Stimulated activated naive B cell treated with anti-CD40 and anti-IgM and Interleukin-4, amounts not matched to agents 10 μg/mL and 1 μg/mL and 100 μg/mL, for 72 hours (primary cell): ENCODE data around the gene TVP23A.
"Not testable (repeated sequence)": the region's sequence is repeated elsewhere in the genome, so short reads cannot be mapped to it uniquely, and the experiment has no call there.

Experiments used
- ATAC-seq, 2 donors: fragments of 150-1000 bp; cut with Tn5 transposase; replicated peaks; 2 replicates each; pipeline ENCODE4 v1.10.0; 2021; ENCODE audit warnings: moderate library complexity in 1 of 2
- DNase-seq: peaks from one replicate; pipeline ENCODE4 v3.0.0; 2021
- H3K27ac Mint-ChIP-seq: one replicate; pipeline ENCODE4 v1.8.0; 2022; ENCODE audit warnings: mild to moderate bottlenecking, mixed read lengths
- H3K27me3 Mint-ChIP-seq, 2 donors: one replicate each; pipeline ENCODE4 v1.8.0; 2022; ENCODE audit warnings: mixed read lengths in 2 of 2
- H3K36me3 Mint-ChIP-seq, 2 donors: one replicate each; pipeline ENCODE4 v1.8.0; 2022; ENCODE audit warnings: mixed read lengths in 2 of 2, mild to moderate bottlenecking in 1 of 2
- H3K4me1 Mint-ChIP-seq, 2 donors: one replicate each; pipeline ENCODE4 v1.8.0; 2022; ENCODE audit warnings: mixed read lengths in 2 of 2, mild to moderate bottlenecking in 1 of 2
- H3K4me3 Mint-ChIP-seq, 2 donors: one replicate each; pipeline ENCODE4 v1.8.0; 2022; ENCODE audit warnings: mild to moderate bottlenecking in 2 of 2, mixed read lengths in 2 of 2, moderate library complexity in 1 of 2
- H3K9me3 Mint-ChIP-seq, 2 donors: one replicate each; pipeline ENCODE4 v1.8.0; 2022; ENCODE audit warnings: mixed read lengths in 2 of 2, mild to moderate bottlenecking in 1 of 2

TVP23A gene

DNA sequence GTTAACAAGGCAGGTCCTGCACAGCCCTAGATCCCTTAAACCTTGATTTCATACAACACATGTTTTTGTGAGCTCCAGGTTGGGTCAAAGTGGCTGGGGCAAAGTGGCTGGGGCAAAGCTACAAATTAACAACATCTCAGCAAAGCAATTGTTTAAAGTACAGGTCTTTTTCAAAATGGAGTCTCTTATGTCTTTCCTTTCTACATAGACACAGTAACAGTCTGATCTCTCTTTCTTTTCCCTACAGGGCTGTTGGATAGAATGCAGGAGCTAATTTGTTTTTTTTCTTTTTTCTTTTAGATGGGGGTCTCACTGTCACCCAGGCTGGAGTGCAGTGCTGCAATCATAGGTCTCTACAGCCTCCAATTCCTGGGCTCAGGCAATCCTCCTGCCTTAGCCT is 11.6 kb upstream of the TVP23A start:
- not testable (repeated sequence) for H3K9me3 Mint-ChIP-seq, H3K27me3 Mint-ChIP-seq
- H3K4me1 Mint-ChIP-seq = peaks cover 45 to 75% of the 10 kb centered on the region in 2 donors

DNA sequence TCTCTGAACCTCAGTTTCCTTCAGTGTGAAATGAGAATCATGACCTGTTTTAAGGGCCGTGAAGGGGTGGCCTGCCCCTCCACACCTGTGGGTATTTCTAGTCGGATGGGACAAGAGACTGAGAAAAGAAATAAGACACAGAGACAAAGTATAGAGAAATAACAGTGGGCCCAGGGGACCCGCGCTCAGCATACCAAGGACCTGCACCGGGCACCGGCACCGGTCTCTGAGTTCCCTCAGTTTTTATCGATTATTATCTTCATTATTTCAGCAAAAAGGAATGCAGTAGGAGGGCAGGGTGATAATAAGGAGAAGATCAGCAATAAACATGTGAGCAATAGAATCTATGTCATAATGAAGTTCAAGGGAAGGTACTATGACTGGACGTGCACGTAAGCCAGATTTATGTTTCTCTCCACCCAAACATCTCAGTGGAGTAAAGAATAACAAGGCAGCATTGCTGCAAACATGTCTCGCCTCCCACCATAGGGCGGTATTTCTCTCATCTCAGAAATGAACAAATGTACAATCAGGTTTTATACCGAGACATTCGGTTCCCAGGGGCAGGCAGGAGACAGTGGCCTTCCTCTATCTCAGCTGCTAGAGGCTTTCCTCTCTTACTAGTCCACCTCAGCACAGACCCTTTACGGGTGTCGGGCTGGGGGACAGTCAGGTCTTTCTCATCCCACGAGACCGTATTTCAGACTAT is 10.9 kb upstream of the TVP23A start:
- Mint-ChIP-seq H3K4me3 (peak overlapping the region in 1 of 2 donors; percentile 51), H3K4me1 (peaks cover 41 to 68% of the 10 kb centered on the region in 2 donors), H3K27ac (peak overlapping the region; percentile 53)
- H3K36me3 Mint-ChIP-seq, ATAC-seq, H3K9me3 Mint-ChIP-seq, DNase-seq, H3K27me3 Mint-ChIP-seq: not testable (repeated sequence)

More for the DNA sequence above, 11.6 kb upstream of the TVP23A start:
- not testable (repeated sequence) for DNase-seq, H3K4me3 Mint-ChIP-seq, ATAC-seq, H3K36me3 Mint-ChIP-seq
- peak overlapping the region; percentile 57 for H3K27ac Mint-ChIP-seq

DNA sequence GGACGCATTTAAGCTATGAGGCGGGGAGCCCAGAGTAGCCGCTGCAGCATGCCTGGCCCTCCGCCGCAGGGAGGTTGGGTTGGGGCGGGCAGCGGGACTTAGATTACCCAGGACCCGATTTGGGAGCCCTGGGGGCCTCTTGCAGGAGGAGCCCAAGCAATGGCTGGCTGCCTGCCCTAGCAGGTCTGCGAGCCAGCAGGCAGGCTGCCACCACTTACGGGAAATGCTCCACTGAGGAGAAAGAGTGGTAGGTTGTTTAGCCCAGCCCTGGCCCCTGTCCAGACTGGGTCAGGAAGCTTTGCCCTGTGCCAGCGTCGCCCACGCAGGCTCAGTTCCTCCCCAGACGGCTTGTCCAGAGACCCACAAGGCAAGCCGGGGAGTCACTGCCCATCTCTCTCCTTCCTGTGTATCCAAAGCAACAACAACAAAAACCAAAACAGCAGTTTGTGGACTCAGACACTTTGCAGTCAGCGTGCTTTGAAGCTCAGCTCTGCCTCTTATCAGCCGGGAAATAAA is 10.3 kb upstream of the TVP23A start:
- DNase-seq = no peak
- Mint-ChIP-seq H3K4me3 (peak overlapping the region; percentile 51), H3K4me1 (peaks cover 34 to 61% of the 10 kb centered on the region in 2 donors), H3K27me3 (no peaks in the 10 kb centered on the region), H3K36me3 (no peaks in the 10 kb centered on the region), H3K27ac (peak overlapping the region; percentile 53), H3K9me3 (no peaks in the 10 kb centered on the region)
- peak; percentile 46 to 58 for ATAC-seq

DNA sequence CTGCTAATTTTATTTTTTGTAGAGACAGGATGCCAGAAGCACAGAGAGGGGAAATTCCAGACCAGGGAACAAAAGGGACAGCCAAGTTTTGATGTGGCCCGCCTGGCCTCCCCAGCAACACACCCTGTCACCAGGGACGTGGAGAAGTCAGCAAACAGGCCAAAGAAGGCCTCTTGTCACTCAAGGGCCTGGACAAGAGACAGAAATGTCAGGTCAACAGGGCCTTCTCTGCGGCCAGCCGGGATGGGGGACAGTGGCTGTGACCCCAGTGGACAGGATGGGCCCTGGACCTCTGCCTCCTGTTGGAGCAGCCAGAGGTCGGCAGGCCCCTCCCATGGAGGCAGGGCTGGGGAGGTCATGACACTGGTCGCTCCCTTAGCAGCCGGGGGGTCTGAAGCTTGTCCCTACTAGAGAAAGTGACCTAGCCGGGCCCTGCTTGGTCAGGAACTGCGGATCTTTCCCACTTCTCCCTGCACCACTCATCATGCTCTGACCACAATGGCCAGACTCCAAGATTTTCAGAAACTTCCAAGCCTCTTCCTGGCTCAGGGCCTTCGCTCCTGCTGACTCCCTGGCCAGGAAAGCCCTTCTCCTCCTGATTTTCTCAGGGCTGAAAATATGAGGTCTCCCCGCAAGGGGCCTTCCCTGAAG is 9.2 kb upstream of the TVP23A start:
- Mint-ChIP-seq H3K27ac (no peak overlapping the region), H3K4me3 (no peak overlapping the region)

DNA sequence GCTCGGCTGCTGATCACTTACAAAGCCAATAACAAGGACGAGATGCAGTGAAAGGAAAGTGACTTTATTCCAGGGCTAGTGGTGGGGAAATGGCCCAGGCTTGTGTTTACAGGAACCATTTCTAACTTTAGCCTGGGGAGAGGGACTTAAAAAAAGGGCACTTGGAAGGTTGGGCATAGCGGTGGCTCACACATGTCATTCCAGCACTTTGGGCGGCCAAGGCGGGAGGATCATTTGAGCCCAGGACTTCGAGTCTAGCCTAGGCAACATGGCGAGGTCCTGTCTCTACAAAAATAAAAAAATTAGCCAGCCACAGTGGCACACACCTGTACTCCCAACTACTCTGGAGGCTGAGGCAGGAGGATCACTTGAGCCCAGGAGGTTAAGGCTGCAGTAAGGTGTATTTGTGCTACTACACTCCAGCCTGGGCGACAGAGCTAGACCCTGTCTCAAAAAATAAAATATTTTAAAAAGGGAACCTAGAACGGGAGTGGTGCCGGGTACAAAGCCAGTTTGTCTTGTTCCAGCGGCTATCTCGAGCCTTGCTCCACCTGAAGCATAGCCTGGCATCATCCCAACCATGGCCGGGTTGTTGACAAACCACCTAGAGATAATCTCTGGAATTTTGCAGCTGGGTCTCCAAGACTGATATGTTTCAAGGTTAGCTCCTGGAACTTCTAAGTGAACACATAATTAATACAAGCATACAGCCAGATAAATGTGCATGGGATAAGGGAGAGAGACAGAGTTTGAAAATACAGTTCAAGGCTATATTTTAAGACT is 5.7 kb upstream of the TVP23A start:
- Mint-ChIP-seq H3K36me3 (no peaks in the 10 kb centered on the region), H3K4me1 (peaks cover 32 to 52% of the 10 kb centered on the region in 2 donors), H3K9me3 (no peaks in the 10 kb centered on the region), H3K27me3 (no peaks in the 10 kb centered on the region), H3K27ac (no peak overlapping the region), H3K4me3 (no peak overlapping the region)
- DNase-seq (no peak), ATAC-seq (no peak)

More for the DNA sequence above, 9.2 kb upstream of the TVP23A start:
- H3K9me3 Mint-ChIP-seq = no peaks in the 10 kb centered on the region
- H3K4me1 Mint-ChIP-seq = peaks cover 32 to 56% of the 10 kb centered on the region in 2 donors
- H3K27me3 Mint-ChIP-seq = no peaks in the 10 kb centered on the region
- ATAC-seq = no peak
- no peak for DNase-seq
- no peaks in the 10 kb centered on the region for H3K36me3 Mint-ChIP-seq

DNA sequence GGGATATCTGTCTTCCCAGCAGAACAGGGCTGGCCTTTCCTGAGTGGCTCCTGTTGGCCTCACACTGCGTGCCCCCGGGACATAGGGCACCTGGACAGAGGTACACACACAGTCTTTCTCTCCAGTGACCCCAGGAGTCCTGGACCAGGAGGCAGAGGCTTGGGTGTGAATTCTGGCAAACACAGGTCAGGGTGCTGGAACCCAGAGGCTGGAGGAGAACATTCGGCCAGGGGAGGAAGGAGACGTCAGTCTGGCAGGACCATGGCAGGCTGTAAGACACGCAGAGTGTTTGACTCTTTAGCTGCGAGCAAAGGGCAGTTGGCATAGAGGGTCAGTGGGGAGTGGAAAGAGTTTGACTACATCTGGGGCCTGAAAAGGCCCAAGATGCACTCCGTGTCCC is 4.1 kb upstream of the TVP23A start:
- ATAC-seq (no peak), DNase-seq (no peak)
- Mint-ChIP-seq H3K36me3 (no peaks in the 10 kb centered on the region), H3K4me3 (no peak overlapping the region), H3K9me3 (no peaks in the 10 kb centered on the region), H3K27me3 (peaks cover 3% of the 10 kb centered on the region in 2 donors), H3K27ac (peak overlapping the region; percentile 57), H3K4me1 (peaks cover 24 to 39% of the 10 kb centered on the region in 2 donors)

DNA sequence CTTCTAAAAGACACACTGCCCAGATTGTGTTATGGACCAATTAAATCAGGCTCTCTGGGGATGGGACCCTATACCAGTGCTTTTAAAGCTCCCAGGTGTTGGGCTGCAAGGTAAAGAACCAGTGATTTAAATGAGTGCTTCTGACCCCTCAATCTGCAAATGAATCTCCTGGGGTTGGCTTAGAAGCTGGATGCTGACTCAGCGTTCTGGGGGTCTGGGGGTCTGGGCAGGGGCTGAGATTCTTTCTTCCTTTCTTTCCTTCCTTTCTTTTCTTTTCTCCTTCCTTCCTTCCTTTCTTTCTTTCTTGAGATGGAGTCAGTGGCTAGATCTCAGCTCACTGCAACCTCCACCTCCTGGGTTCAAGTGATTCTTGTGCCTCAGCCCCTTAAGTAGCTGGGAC is 2.0 kb upstream of the TVP23A start:
- Mint-ChIP-seq H3K4me1 (peaks cover 26 to 41% of the 10 kb centered on the region in 2 donors), H3K27me3 (peaks cover 6 to 7% of the 10 kb centered on the region in 2 donors), H3K4me3 (peak overlapping the region; percentile 39 to 60), H3K27ac (peak overlapping the region; percentile 93), H3K9me3 (no peaks in the 10 kb centered on the region), H3K36me3 (no peaks in the 10 kb centered on the region)
- ATAC-seq = no peak
- no peak for DNase-seq

DNA sequence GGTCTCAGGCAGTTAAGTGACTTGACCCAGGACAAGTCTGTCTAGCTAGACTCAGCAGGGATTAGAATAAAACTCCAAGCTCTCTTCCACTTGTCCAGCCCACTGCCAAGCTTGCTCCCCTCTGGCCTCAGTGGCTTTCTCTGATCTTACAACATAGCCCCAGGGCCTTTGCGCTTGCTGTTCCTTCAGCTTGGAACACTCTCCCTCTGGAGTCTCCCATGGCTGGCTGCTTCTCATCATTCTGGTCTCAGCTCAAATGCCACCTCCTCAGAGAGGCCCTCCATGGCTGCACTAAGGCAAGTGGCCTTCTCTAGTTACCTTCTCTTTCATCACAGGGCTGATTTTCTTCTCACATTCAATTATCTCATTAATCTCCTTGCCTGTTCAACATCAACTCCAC is 1.1 kb downstream of the TVP23A start:
- no peaks in the 10 kb centered on the region for H3K9me3 Mint-ChIP-seq
- H3K36me3 Mint-ChIP-seq = no peaks in the 10 kb centered on the region
- H3K4me1 Mint-ChIP-seq = peaks cover 33 to 57% of the 10 kb centered on the region in 2 donors
- DNase-seq = no peak
- H3K27ac Mint-ChIP-seq = no peak overlapping the region
- peaks cover 6 to 7% of the 10 kb centered on the region in 2 donors for H3K27me3 Mint-ChIP-seq
- peak overlapping the region; percentile 3 to 33 for H3K4me3 Mint-ChIP-seq
- ATAC-seq = no peak

DNA sequence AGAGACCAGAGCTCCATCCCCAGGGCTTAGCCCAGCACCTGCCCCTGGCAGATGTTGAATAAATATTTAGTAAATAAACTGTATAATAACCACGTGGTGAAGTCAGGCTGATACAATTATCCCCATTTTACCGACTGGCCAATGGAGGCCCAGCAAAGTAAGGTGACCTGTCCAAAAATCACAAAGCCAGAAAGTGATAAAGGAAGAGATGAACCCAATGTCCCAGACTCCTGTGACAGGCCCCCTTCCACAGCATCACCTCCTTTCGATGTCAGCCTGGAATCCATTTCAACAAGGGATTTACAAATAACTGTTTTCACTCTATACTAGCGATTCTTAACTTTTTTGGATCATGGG is 5.5 kb downstream of the TVP23A start:
- Mint-ChIP-seq H3K9me3 (peaks cover 0 to 5% of the 10 kb centered on the region in 2 donors), H3K4me1 (peaks cover 44 to 68% of the 10 kb centered on the region in 2 donors), H3K27me3 (peaks cover 6 to 7% of the 10 kb centered on the region in 2 donors), H3K36me3 (peaks cover 0 to 8% of the 10 kb centered on the region in 2 donors), H3K27ac (peak overlapping the region; percentile 85), H3K4me3 (peak overlapping the region; percentile 45 to 65)
- DNase-seq (no peak), ATAC-seq (no peak)

DNA sequence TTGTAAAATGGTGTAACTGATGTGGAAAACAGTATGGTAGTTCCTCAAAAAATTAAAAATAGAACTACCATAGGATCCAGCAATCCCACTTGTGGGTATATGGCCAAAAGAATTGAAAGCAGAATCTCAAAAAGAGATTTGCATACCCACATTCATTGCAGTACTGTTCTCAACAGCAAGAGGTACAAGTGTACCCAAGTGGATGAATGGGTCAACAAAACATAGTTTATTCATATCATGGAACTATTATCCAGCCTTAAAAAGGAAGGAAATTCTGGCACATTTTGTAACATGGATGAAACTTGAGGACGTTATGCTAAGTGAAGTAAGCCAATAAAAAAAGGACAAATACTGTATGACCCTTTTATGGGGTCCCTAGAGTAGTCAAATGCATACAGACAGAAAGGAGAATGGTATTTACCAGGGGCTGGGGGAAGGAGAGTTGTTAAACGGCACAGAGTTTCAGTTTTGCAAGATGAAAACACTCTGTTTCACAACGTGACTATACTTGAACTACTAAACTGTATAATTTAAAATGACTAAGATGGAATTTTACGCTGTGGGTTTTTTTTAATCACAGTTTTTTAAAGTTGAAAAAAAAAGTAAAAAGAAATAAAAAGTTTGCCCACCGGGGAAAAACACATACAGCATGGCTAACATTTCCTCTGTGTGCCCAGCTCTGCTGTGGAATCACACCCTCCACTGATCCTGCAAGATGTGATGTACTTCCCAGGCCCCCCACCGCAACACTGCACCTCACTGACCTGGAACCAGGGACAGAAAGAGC is 6.1 kb downstream of the TVP23A start:
- H3K4me1 Mint-ChIP-seq = peaks cover 45 to 69% of the 10 kb centered on the region in 2 donors
- ATAC-seq = peak; percentile 92 to 93
- H3K27ac Mint-ChIP-seq = peak overlapping the region; percentile 85
- H3K27me3 Mint-ChIP-seq = peaks cover under 1 to 2% of the 10 kb centered on the region in 2 donors
- H3K9me3 Mint-ChIP-seq = peaks cover 0 to 5% of the 10 kb centered on the region in 2 donors
- H3K36me3 Mint-ChIP-seq = peaks cover 0 to 8% of the 10 kb centered on the region in 2 donors
- peak overlapping the region; percentile 45 to 65 for H3K4me3 Mint-ChIP-seq
- no peak for DNase-seq

DNA sequence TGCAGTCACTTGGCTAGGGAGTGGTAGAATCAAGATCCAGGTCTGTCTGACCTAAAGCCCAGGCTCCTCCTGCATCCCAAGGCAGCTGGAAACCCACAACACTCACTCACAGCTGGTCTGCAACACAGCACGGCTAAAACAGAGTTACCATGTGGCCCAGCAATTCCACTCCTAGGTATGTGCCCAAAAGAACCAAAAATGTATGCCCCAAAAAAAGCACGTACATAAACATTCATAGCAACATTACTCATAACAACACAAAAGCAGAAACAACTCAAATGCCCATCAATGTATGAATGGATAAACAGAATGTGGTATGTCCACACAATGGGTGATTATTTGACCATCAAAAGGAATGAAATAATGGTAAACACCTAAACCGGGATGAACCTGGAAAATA is 8.9 kb downstream of the TVP23A start:
- no peaks in the 10 kb centered on the region for H3K27me3 Mint-ChIP-seq
- no peak overlapping the region for H3K4me3 Mint-ChIP-seq
- H3K4me1 Mint-ChIP-seq = peaks cover 49 to 82% of the 10 kb centered on the region in 2 donors
- peaks cover 0 to 8% of the 10 kb centered on the region in 2 donors for H3K36me3 Mint-ChIP-seq
- no peak for ATAC-seq
- no peak for DNase-seq
- no peak overlapping the region for H3K27ac Mint-ChIP-seq
- H3K9me3 Mint-ChIP-seq = peaks cover 0 to 5% of the 10 kb centered on the region in 2 donors

DNA sequence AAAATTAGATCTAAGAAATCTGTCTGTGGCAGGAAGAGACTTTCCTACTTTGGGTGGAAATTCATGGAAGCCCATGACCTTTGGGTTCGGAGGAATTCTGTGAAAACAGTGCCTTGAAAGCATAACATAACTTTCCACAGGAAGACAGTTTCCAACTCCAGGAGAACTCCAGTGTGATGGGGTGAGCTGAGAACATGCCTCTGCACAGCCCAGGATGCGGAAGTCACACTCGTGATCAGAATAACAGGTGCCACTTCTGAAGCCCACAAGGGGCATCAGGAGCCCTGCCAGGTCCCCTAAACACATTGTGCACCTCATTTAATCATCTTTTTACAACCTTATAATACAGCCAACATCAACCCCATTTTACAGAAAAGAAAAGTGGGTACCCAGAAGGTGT is 9.7 kb downstream of the TVP23A start:
- no peak for ATAC-seq

DNA sequence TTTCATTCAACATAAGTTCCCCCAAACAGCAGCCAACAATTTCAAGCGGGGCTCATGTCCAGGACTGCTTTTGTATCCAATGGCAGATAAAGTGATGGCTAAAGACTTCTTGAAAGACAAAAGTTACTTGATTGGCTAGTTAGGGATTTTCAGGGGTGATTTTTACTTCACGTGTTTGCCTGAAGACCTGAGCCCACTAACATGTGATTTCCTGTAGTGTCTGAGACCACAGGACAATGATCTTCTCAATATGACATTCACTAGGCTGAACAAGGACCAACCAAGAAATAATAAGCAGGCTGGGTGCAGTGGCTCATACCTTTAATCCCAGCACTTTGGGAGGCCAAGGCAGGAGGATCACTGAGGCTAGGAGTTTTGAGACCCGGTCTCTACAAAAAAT is 10.4 kb downstream of the TVP23A start:
- Mint-ChIP-seq H3K27me3 (no peaks in the 10 kb centered on the region), H3K27ac (peak overlapping the region; percentile 80), H3K4me3 (no peak overlapping the region), H3K4me1 (peaks cover 53 to 86% of the 10 kb centered on the region in 2 donors), H3K36me3 (peaks cover 0 to 8% of the 10 kb centered on the region in 2 donors), H3K9me3 (peaks cover 0 to 5% of the 10 kb centered on the region in 2 donors)
- DNase-seq (no peak), ATAC-seq (no peak)

More for the DNA sequence above, 9.7 kb downstream of the TVP23A start:
- Mint-ChIP-seq H3K27me3 (no peaks in the 10 kb centered on the region), H3K4me3 (no peak overlapping the region), H3K4me1 (peaks cover 49 to 82% of the 10 kb centered on the region in 2 donors), H3K36me3 (peaks cover 0 to 8% of the 10 kb centered on the region in 2 donors), H3K9me3 (peaks cover 0 to 5% of the 10 kb centered on the region in 2 donors), H3K27ac (peak overlapping the region; percentile 59)
- no peak for DNase-seq
